A549 (cell line): ENCODE data around the gene AGPAT2.

ENCODE experiments used
- EP300 ChIP-seq, 2 experiments: fragments of >200 bp; sonication (Bioruptor Twin); formaldehyde crosslinking; IDR thresholded peaks; 2 replicates in 1 of 2; 3 replicates in 1 of 2; pipeline ENCODE4 v1.6.1; 2016 to 2017
- HOXB13 ChIP-seq: fragments of 250-450 bp; sonication (Bioruptor Pico); IDR thresholded peaks from 2 replicates; pipeline ENCODE4 v1.5.0; 2020; ENCODE audit warnings: low read depth, mild to moderate bottlenecking, moderate library complexity
- MYC ChIP-seq: IDR thresholded peaks from 2 replicates; pipeline ENCODE4 v1.6.1; 2012; ENCODE audit warnings: mild to moderate bottlenecking, inconsistent platforms, low read length, improper control_type of control experiment, borderline replicate concordance
- POLR2A ChIP-seq: IDR thresholded peaks from 2 replicates; pipeline ENCODE4 v1.6.1; 2012; ENCODE audit warnings: mild to moderate bottlenecking, low read length
- POLR2AphosphoS2 ChIP-seq: conservative IDR thresholded peaks from 2 replicates; pipeline ENCODE4 v1.6.1; 2012; ENCODE audit warnings: low read length, improper control_type of control experiment, inconsistent platforms
- RAD21 ChIP-seq, 2 experiments: fragments of >200 bp in 1 of 2; sonication (Bioruptor Twin) in 1 of 2; formaldehyde crosslinking in 1 of 2; IDR thresholded peaks in 1 of 2; conservative IDR thresholded peaks in 1 of 2; 2 replicates in 1 of 2; 3 replicates in 1 of 2; pipeline ENCODE4 v1.6.1; 2012 to 2018; ENCODE audit warnings: inconsistent platforms in 1 of 2
- RCOR1 ChIP-seq: fragments of 150-350 bp; IDR thresholded peaks from 2 replicates; pipeline ENCODE4 v1.6.1; 2014; ENCODE audit warnings: antibody characterized with exemption, low read length, low read depth
- RNF2 ChIP-seq: fragments of 200-600 bp; sonication (generic); IDR thresholded peaks from 2 replicates; pipeline ENCODE4 v1.6.1; 2016; ENCODE audit warnings: low read depth, mild to moderate bottlenecking, antibody characterized with exemption, moderate library complexity, borderline replicate concordance
- TF ChIP-seq, protein P1 (sequence below): fragments of >200 bp; sonication (Bioruptor Twin); formaldehyde crosslinking; IDR thresholded peaks from 3 replicates; pipeline ENCODE4 v1.5.1; 2016
- TF ChIP-seq, protein P2 (sequence below): fragments of 250-450 bp; sonication (Bioruptor Pico); IDR thresholded peaks from 2 replicates; pipeline ENCODE4 v1.5.0; 2021; ENCODE audit warnings: mild to moderate bottlenecking, moderate library complexity, borderline replicate concordance
- TF ChIP-seq, protein P3 (sequence below): IDR thresholded peaks from 2 replicates; pipeline ENCODE4 v1.6.1; 2012

DNA sequence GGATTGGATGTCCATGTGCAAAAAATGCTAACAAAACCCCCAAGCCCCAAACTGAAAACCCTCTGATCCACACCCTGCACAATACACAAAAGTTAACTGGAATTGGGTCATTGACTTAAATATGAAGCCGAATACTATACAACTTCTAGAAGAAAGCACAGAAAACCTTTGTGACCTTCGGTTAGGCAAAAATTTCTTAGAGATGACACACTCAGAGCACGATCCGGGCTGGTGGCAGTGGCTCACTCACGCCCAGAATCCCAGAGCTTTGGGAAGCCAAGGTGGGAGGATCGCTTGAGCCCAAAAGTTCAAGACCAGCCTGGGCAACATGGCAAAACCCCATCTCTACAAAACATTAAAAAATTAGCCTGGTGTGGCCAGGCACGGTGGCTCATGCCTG lies 23.3 kb upstream of the AGPAT2 start:
- TF ChIP-seq, protein P1, sequence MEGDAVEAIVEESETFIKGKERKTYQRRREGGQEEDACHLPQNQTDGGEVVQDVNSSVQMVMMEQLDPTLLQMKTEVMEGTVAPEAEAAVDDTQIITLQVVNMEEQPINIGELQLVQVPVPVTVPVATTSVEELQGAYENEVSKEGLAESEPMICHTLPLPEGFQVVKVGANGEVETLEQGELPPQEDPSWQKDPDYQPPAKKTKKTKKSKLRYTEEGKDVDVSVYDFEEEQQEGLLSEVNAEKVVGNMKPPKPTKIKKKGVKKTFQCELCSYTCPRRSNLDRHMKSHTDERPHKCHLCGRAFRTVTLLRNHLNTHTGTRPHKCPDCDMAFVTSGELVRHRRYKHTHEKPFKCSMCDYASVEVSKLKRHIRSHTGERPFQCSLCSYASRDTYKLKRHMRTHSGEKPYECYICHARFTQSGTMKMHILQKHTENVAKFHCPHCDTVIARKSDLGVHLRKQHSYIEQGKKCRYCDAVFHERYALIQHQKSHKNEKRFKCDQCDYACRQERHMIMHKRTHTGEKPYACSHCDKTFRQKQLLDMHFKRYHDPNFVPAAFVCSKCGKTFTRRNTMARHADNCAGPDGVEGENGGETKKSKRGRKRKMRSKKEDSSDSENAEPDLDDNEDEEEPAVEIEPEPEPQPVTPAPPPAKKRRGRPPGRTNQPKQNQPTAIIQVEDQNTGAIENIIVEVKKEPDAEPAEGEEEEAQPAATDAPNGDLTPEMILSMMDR: no peak
- TF ChIP-seq POLR2A (no peak), RNF2 (no peak), RAD21 (conservative IDR thresholded peaks at IDR 0.05 in 1 of 2, IDR thresholded peaks at IDR 0.05 in 1 of 2) (no peak), POLR2AphosphoS2 (no peak), HOXB13 (no peak), EP300 (IDR thresholded peaks at IDR 0.05) (no peak), MYC (no peak), RCOR1 (no peak)
- TF ChIP-seq, protein P2, sequence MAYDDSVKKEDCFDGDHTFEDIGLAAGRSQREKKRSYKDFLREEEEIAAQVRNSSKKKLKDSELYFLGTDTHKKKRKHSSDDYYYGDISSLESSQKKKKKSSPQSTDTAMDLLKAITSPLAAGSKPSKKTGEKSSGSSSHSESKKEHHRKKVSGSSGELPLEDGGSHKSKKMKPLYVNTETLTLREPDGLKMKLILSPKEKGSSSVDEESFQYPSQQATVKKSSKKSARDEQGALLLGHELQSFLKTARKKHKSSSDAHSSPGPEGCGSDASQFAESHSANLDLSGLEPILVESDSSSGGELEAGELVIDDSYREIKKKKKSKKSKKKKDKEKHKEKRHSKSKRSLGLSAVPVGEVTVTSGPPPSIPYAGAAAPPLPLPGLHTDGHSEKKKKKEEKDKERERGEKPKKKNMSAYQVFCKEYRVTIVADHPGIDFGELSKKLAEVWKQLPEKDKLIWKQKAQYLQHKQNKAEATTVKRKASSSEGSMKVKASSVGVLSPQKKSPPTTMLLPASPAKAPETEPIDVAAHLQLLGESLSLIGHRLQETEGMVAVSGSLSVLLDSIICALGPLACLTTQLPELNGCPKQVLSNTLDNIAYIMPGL (CRISPR knock-in tag): no peak
- TF ChIP-seq, protein P3, sequence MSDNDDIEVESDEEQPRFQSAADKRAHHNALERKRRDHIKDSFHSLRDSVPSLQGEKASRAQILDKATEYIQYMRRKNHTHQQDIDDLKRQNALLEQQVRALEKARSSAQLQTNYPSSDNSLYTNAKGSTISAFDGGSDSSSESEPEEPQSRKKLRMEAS: no peak
